ENCODE data around the gene USP21.

The USP21 gene

DNA sequence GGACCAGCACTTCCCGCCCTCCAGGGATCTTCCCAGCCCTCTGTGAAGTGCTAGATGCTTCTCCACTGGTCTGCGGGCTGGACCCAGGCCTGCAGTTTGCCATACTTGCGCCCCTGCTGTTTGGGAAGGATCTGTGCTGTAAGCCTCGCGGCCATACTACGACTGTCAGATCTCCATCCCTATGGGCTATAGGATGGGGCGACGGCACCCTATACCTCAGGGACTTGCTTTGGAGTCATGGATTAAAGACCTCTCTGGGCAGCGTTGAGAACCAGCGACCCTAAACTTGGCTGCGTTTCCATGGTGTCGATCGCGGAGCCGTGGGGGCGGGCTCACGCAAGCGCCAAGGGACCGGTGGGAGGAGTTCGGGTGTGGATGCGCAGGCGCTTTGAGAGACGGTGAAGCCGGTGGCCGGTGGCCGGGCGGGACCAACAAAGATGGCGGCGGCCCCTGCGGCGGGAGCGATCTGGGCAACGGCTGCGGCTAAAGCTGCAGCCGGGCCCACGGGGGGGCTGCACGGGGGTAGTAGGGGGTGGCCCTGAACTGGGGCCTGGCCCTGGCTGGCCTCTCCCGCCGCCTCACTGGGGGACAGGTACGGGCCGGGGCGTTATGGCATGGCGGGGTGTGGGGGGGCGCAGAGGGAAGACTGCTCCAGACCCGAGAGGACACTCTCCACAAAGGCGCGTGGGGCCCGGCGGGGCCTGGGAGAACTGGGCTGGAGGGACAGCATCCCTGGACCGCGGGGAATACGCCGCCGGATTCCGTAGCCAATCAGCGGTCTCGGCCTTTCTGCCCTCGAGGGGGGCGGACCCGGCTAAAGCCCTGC, at the start of gene USP21:
USP21 (plus strand) TSS at position 414 of the 826 bp plus-strand sequence. CDS start 1,141 bp downstream, outside the sequence.
- ATAC-seq: peak; percentile 95
- TF ChIP-seq TOX (CRISPR knock-in tag; IDR thresholded peaks at IDR 0.05; ENCODE audit: borderline replicate concordance): peak; percentile 8; the same call in 1 of the 2 replicates
- TF ChIP-seq ZNF70 (CRISPR knock-in tag; IDR thresholded peaks at IDR 0.05): no peak
- TF ChIP-seq ZC3H10 (CRISPR knock-in tag; IDR thresholded peaks at IDR 0.05): peak; percentile 72; the same call in 1 of the 2 replicates
- peak; percentile 25; the same call in 1 of the 2 replicates for TF ChIP-seq RARB (CRISPR knock-in tag; IDR thresholded peaks at IDR 0.05)

- ATAC-seq: no peak
- no peak for TF ChIP-seq ARNTL (CRISPR knock-in tag; IDR thresholded peaks at IDR 0.05; ENCODE audit: borderline replicate concordance, low read depth)
- no peak for TF ChIP-seq ZC3H10 (CRISPR knock-in tag; IDR thresholded peaks at IDR 0.05)
- TF ChIP-seq ZNF70 (CRISPR knock-in tag; IDR thresholded peaks at IDR 0.05): no peak
- no peak for TF ChIP-seq ESRRG (CRISPR knock-in tag; IDR thresholded peaks at IDR 0.05)
- TF ChIP-seq TOX (CRISPR knock-in tag; IDR thresholded peaks at IDR 0.05; ENCODE audit: borderline replicate concordance): no peak
- TF ChIP-seq, protein P1, sequence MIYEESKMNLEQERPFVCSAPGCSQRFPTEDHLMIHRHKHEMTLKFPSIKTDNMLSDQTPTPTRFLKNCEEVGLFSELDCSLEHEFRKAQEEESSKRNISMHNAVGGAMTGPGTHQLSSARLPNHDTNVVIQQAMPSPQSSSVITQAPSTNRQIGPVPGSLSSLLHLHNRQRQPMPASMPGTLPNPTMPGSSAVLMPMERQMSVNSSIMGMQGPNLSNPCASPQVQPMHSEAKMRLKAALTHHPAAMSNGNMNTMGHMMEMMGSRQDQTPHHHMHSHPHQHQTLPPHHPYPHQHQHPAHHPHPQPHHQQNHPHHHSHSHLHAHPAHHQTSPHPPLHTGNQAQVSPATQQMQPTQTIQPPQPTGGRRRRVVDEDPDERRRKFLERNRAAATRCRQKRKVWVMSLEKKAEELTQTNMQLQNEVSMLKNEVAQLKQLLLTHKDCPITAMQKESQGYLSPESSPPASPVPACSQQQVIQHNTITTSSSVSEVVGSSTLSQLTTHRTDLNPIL (CRISPR knock-in tag; IDR thresholded peaks at IDR 0.05; ENCODE audit: low read depth): no peak
- TF ChIP-seq ZNF8 (CRISPR knock-in tag; IDR thresholded peaks at IDR 0.05): no peak
- TF ChIP-seq, protein P2, sequence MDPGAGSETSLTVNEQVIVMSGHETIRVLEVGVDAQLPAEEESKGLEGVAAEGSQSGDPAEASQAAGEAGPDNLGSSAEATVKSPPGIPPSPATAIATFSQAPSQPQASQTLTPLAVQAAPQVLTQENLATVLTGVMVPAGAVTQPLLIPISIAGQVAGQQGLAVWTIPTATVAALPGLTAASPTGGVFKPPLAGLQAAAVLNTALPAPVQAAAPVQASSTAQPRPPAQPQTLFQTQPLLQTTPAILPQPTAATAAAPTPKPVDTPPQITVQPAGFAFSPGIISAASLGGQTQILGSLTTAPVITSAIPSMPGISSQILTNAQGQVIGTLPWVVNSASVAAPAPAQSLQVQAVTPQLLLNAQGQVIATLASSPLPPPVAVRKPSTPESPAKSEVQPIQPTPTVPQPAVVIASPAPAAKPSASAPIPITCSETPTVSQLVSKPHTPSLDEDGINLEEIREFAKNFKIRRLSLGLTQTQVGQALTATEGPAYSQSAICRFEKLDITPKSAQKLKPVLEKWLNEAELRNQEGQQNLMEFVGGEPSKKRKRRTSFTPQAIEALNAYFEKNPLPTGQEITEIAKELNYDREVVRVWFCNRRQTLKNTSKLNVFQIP (CRISPR knock-in tag; IDR thresholded peaks at IDR 0.05; ENCODE audit: borderline replicate concordance, low read depth): no peak
- TF ChIP-seq BACH2 (CRISPR knock-in tag; IDR thresholded peaks at IDR 0.05; ENCODE audit: borderline replicate concordance): no peak
- TF ChIP-seq PPARA (CRISPR knock-in tag; IDR thresholded peaks at IDR 0.05; ENCODE audit: borderline replicate concordance): no peak
- no peak for TF ChIP-seq ZFP3 (CRISPR knock-in tag; IDR thresholded peaks at IDR 0.05)
- TF ChIP-seq TSHZ2 (CRISPR knock-in tag; IDR thresholded peaks at IDR 0.05): no peak
- TF ChIP-seq ZNF565 (CRISPR knock-in tag; conservative IDR thresholded peaks at IDR 0.05; ENCODE audit: low read depth): no peak
- TF ChIP-seq ISL1 (CRISPR knock-in tag; IDR thresholded peaks at IDR 0.05): no peak
- no peak for TF ChIP-seq GLIS3 (CRISPR knock-in tag; IDR thresholded peaks at IDR 0.05)
Observed at GRCh38 chr1:161111117-161111516, 48.2 kb upstream of the USP21 start.

- no peak for ATAC-seq
- TF ChIP-seq ZNF70 (CRISPR knock-in tag; IDR thresholded peaks at IDR 0.05) (no peak), OSR1 (CRISPR knock-in tag; IDR thresholded peaks at IDR 0.05) (no peak), ESRRG (CRISPR knock-in tag; IDR thresholded peaks at IDR 0.05) (no peak), GLIS3 (CRISPR knock-in tag; IDR thresholded peaks at IDR 0.05) (no peak), ZNF565 (CRISPR knock-in tag; conservative IDR thresholded peaks at IDR 0.05; ENCODE audit: low read depth) (no peak), ZNF8 (CRISPR knock-in tag; IDR thresholded peaks at IDR 0.05) (no peak), ZFP3 (CRISPR knock-in tag; IDR thresholded peaks at IDR 0.05) (no peak), ZFP30 (CRISPR knock-in tag; IDR thresholded peaks at IDR 0.05) (no peak), TCF4 (CRISPR knock-in tag; IDR thresholded peaks at IDR 0.05; ENCODE audit: borderline replicate concordance) (no peak), ARNTL (CRISPR knock-in tag; IDR thresholded peaks at IDR 0.05; ENCODE audit: borderline replicate concordance, low read depth) (no peak), PATZ1 (CRISPR knock-in tag; IDR thresholded peaks at IDR 0.05; ENCODE audit: borderline replicate concordance) (no peak)
- TF ChIP-seq, protein P1 (CRISPR knock-in tag; IDR thresholded peaks at IDR 0.05; ENCODE audit: low read depth): no peak
Observed at GRCh38 chr1:161111527-161111926, 47.8 kb upstream of the USP21 start.
